ENCODE measurements around the gene SMNDC1. TPM values are rescaled to one million over a fixed set of nuclear protein-coding genes. Genes with fewer than 3 reads are reported as not detected.

The SMNDC1 gene
- total RNA-seq, 4 donors from 2014 or later: 12.0 to 20.4 (median 17.4) TPM

DNA sequence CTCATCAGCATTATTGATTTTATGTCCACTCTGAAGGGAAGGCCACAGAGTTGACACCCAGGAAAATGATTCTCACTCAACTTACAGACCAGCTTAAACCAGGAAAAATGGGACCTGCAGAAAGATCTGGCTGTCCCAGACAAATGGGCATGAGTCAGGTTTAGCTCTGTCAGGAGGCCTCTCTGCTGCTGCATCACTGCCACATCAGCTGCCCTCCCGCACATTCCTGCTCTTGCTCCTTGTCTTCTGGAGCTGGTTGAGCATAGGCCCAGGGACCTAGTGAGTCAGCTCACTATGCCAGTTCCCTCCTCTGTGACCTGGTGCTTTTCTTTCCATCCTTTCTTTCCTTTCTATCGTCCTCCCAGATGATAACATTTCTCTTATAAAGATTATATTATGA, 18.8 kb upstream of the SMNDC1 start:
- TF ChIP-seq POLR2A (IDR thresholded peaks at IDR 0.05): no peak
- TF ChIP-seq EP300 (IDR thresholded peaks at IDR 0.05): no peak
- TF ChIP-seq POLR2AphosphoS5 (IDR thresholded peaks at IDR 0.05): no peak
- TF ChIP-seq, protein P1, sequence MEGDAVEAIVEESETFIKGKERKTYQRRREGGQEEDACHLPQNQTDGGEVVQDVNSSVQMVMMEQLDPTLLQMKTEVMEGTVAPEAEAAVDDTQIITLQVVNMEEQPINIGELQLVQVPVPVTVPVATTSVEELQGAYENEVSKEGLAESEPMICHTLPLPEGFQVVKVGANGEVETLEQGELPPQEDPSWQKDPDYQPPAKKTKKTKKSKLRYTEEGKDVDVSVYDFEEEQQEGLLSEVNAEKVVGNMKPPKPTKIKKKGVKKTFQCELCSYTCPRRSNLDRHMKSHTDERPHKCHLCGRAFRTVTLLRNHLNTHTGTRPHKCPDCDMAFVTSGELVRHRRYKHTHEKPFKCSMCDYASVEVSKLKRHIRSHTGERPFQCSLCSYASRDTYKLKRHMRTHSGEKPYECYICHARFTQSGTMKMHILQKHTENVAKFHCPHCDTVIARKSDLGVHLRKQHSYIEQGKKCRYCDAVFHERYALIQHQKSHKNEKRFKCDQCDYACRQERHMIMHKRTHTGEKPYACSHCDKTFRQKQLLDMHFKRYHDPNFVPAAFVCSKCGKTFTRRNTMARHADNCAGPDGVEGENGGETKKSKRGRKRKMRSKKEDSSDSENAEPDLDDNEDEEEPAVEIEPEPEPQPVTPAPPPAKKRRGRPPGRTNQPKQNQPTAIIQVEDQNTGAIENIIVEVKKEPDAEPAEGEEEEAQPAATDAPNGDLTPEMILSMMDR (IDR thresholded peaks at IDR 0.05): no peak
- Histone ChIP-seq H3K27me3 (peaks cover 6% of the 10 kb centered on the region), H3K9me3 (peaks cover 0 to 21% (median 0%) of the 10 kb centered on the region in 3 donors), H3K36me3 (no peaks in the 10 kb centered on the region), H3K4me1 (no peaks in the 10 kb centered on the region), H3K27ac (no peak overlapping the region), H3K4me3 (no peak overlapping the region)
- ATAC-seq: no peak
- 61% methylated on average over 2 of the region's 2 CpGs; no CpG with 5 or more reads in 1 of the 2 donors for WGBS, 2 donors (ENCODE audit: low coverage in 1 of 2)

DNA sequence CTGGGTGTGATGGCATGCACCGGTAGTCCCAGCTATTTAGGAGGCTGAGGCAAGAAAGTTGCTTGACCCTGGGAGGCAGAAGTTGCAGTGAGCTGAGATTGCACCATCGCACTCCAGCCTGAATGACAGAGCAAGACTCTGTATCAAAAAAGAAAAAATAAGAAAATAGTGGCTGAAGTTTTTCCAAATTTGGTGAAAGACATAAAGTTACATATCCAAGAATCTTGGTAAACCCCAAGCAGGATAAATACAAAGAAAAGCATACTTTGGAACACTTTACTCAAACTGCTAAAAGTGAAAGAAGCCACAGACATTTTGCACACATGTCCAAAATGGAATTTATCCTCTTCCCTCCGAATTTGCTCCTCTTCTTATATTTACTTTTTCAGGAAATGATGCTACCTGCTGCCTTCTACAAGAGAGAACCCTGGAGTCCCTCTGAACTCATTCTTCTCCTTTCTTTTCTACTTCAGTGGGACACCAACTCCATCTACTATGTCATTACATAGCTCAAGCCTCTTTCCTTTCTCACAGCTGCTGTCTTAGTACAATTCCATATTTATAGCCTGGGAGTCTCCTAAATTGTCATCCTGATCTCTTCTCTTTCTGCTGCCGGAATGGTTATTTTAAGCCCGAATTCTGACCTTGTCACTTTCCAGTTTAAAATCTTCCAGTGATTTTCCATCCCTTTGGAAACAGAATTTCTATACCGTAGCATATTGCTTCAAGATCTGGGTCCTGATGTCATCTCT, 17.3 kb upstream of the SMNDC1 start:
- Histone ChIP-seq H3K27ac (no peak overlapping the region), H3K9me3 (peaks cover 0 to 21% (median 0%) of the 10 kb centered on the region in 3 donors), H3K4me3 (no peak overlapping the region), H3K36me3 (no peaks in the 10 kb centered on the region), H3K27me3 (peaks cover 10% of the 10 kb centered on the region), H3K4me1 (no peaks in the 10 kb centered on the region)
- no peak for ATAC-seq
- whole genome bisulfite sequencing, 2 donors (ENCODE audit: low coverage in 1 of 2): 85 to 92% methylated on average over 3 to 6 of the region's 6 CpGs
- TF ChIP-seq EP300 (IDR thresholded peaks at IDR 0.05): no peak
- TF ChIP-seq, protein P1 (IDR thresholded peaks at IDR 0.05): no peak
- no peak for TF ChIP-seq POLR2A (IDR thresholded peaks at IDR 0.05)
- TF ChIP-seq POLR2AphosphoS5 (IDR thresholded peaks at IDR 0.05): no peak

DNA sequence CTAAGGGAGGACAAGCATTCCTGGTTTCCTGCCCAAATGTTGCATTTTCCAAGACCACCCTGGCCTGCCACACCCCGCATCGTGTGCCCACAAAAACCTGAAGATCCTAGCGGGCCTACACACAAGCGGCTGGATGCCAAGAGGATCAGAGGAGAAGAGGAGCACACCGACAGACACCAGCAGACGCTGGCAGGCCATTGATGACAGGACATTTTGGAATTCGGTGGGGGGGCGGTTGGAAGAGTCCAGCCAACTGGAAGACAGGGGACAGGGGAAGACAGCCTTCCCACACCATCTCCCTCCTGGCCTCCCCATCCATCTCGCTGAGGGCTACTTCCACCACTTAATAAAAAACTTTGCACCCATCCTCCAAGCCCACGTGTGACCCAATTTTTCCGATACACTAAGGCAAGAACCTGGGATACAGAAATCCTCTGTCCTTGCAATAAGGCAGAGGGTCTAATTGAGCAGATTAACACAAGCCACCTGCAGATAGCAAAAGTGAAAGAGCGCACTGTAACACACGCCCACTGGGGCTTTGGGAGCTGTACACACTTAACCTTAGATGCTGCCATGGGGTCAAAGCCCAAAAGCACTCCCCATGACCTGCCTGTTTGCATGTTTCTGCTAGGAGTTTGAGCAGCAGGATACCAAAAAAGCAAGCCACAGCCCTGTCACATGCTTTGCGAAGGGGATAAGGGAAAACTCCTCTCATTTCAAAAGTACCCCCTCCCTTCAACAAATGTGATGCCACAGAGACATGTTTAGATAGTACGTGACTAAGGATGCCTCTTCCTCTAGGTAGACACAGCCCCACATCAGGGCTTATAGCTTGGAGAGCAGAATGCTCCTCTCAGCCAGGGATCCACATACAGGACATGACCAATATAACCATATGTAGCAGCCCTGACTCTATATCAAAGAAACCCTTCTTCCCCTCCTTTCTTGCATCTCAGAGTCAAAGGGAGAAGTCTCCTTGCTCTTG, 13.4 kb upstream of the SMNDC1 start:
- Histone ChIP-seq H3K4me1 (no peaks in the 10 kb centered on the region), H3K27me3 (peaks cover 6% of the 10 kb centered on the region), H3K9me3 (peaks cover 0 to 18% (median 0%) of the 10 kb centered on the region in 3 donors), H3K36me3 (no peaks in the 10 kb centered on the region), H3K4me3 (no peak overlapping the region), H3K27ac (no peak overlapping the region)
- 80 to 88% methylated on average over 2 to 12 of the region's 15 CpGs for WGBS, 2 donors (ENCODE audit: low coverage in 1 of 2)
- no peak for TF ChIP-seq POLR2A (IDR thresholded peaks at IDR 0.05)
- TF ChIP-seq, protein P1 (IDR thresholded peaks at IDR 0.05): no peak
- TF ChIP-seq EP300 (IDR thresholded peaks at IDR 0.05): no peak
- TF ChIP-seq POLR2AphosphoS5 (IDR thresholded peaks at IDR 0.05): no peak
- no peak for ATAC-seq

DNA sequence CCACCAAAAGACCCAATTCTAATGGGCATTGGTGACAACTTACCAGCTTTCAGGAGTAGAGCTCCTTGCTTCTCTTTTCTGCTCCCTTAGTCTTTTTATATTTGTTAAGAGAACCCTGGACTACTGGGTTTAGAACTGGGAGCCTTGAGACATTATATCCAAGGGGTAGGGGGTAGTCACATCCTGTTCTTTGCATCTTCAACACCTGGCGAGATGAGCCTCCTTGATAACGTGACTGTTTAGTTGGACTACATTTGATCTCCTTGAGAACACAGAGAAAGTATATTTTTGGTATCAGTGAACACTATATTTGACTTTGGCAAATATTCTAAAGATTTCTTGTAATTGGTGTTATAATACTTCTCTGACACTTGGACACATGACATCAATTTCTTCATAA, 9.0 kb upstream of the SMNDC1 start:
- TF ChIP-seq EP300 (IDR thresholded peaks at IDR 0.05): no peak
- TF ChIP-seq POLR2A (IDR thresholded peaks at IDR 0.05): no peak
- TF ChIP-seq, protein P1 (IDR thresholded peaks at IDR 0.05): no peak
- TF ChIP-seq POLR2AphosphoS5 (IDR thresholded peaks at IDR 0.05): no peak
- peaks cover 6% of the 10 kb centered on the region for H3K27me3 ChIP-seq
- H3K9me3 ChIP-seq: no peaks in the 10 kb centered on the region
- H3K27ac ChIP-seq: no peak overlapping the region
- H3K4me3 ChIP-seq: no peak overlapping the region
- H3K36me3 ChIP-seq: no peaks in the 10 kb centered on the region
- 54 to 67% methylated on average over 2 of the region's 2 CpGs for WGBS, 2 donors (ENCODE audit: low coverage in 1 of 2)
- peaks cover 0 to 4% (median 0%) of the 10 kb centered on the region in 3 donors for H3K4me1 ChIP-seq
- ATAC-seq: no peak

Measured in gastroesophageal sphincter (tissue), 4 donors.